H9 (cell line): ENCODE measurements around the gene RALGAPB. TPM values are rescaled to one million over a fixed set of nuclear protein-coding genes. Genes with fewer than 3 reads are reported as not detected.

Experiments used
- DNase-seq: peaks from one replicate; pipeline ENCODE4 v3.0.0-alpha.2; 2017
- H2AFZ ChIP-seq: one replicate; pipeline ENCODE4 v1.6.1; 2013; ENCODE audit warnings: mild to moderate bottlenecking, low read length, control low read depth, moderate library complexity
- H2AK5ac ChIP-seq: 2 replicates; pipeline ENCODE4 v1.6.1; 2013; ENCODE audit warnings: low read length, control low read depth, mixed read lengths; ENCODE audit not compliant: insufficient read length
- H2BK120ac ChIP-seq: one replicate; pipeline ENCODE4 v1.6.1; 2013; ENCODE audit warnings: low read depth, mild to moderate bottlenecking, low read length, control low read depth, inconsistent platforms; ENCODE audit not compliant: poor library complexity, severe bottlenecking
- H2BK12ac ChIP-seq: 2 replicates; pipeline ENCODE4 v1.6.1; 2013; ENCODE audit warnings: low read length, control low read depth, mixed read lengths, low read depth; ENCODE audit not compliant: insufficient read length
- H2BK15ac ChIP-seq: 2 replicates; pipeline ENCODE4 v1.6.1; 2013; ENCODE audit warnings: low read depth, low read length, control low read depth
- H2BK20ac ChIP-seq: one replicate; pipeline ENCODE4 v1.6.1; 2013; ENCODE audit warnings: low read depth, mild to moderate bottlenecking, low read length, control low read depth, inconsistent platforms; ENCODE audit not compliant: poor library complexity, severe bottlenecking
- H2BK5ac ChIP-seq: 2 replicates; pipeline ENCODE4 v1.6.1; 2013; ENCODE audit warnings: low read length, control low read depth, mixed read lengths; ENCODE audit not compliant: insufficient read length
- H3K14ac ChIP-seq: 2 replicates; pipeline ENCODE4 v1.6.1; 2013; ENCODE audit warnings: low read length, control low read depth; ENCODE audit not compliant: insufficient read depth
- H3K18ac ChIP-seq: 2 replicates; pipeline ENCODE4 v1.6.1; 2013; ENCODE audit warnings: low read depth, mild to moderate bottlenecking, mixed read lengths, low read length, control low read depth; ENCODE audit not compliant: insufficient read length
- H3K23ac ChIP-seq: 2 replicates; pipeline ENCODE4 v1.6.1; 2013; ENCODE audit warnings: low read length, control low read depth, mixed read lengths, low read depth; ENCODE audit not compliant: insufficient read length
- H3K23me2 ChIP-seq: 2 replicates; pipeline ENCODE4 v1.6.1; 2013; ENCODE audit warnings: low read depth, mild to moderate bottlenecking, mixed read lengths, low read length, control low read depth; ENCODE audit not compliant: insufficient read length, poor library complexity, severe bottlenecking
- H3K27ac ChIP-seq: 2 replicates; pipeline ENCODE4 v1.5.1; 2013; ENCODE audit warnings: low read length, control low read depth, mixed read lengths, low read depth; ENCODE audit not compliant: insufficient read length
- H3K27me3 ChIP-seq: 2 replicates; pipeline ENCODE4 v1.6.1; 2013; ENCODE audit warnings: low read length, control low read depth, inconsistent platforms; ENCODE audit not compliant: insufficient read depth
- H3K4ac ChIP-seq: 2 replicates; pipeline ENCODE4 v1.6.1; 2013; ENCODE audit warnings: low read depth, mild to moderate bottlenecking, control low read depth, inconsistent platforms, low read length, moderate library complexity
- H3K4me1 ChIP-seq: 2 replicates; pipeline ENCODE4 v1.6.1; 2013; ENCODE audit warnings: low read length, control low read depth, inconsistent platforms; ENCODE audit not compliant: insufficient read depth
- H3K4me2 ChIP-seq: 2 replicates; pipeline ENCODE4 v1.6.1; 2013; ENCODE audit warnings: low read length, control low read depth, mixed read lengths; ENCODE audit not compliant: insufficient read length, insufficient read depth
- H3K56ac ChIP-seq: 2 replicates; pipeline ENCODE4 v1.6.1; 2013; ENCODE audit warnings: low read depth, mild to moderate bottlenecking, mixed read lengths, low read length, control low read depth; ENCODE audit not compliant: insufficient read length
- H3K79me1 ChIP-seq: 2 replicates; pipeline ENCODE4 v1.6.1; 2013; ENCODE audit warnings: low read depth, mild to moderate bottlenecking, moderate library complexity, low read length, control low read depth, inconsistent platforms; ENCODE audit not compliant: insufficient read depth, poor library complexity, severe bottlenecking
- H3K79me2 ChIP-seq: 2 replicates; pipeline ENCODE4 v1.6.1; 2013; ENCODE audit warnings: low read length, control low read depth, inconsistent platforms; ENCODE audit not compliant: insufficient read depth
- H3K9ac ChIP-seq: 2 replicates; pipeline ENCODE4 v1.6.1; 2013; ENCODE audit warnings: low read length, control low read depth, mixed read lengths; ENCODE audit not compliant: insufficient read length; ENCODE audit errors: extremely low read depth
- H3K9me3 ChIP-seq: one replicate; pipeline ENCODE4 v1.6.1; 2013; ENCODE audit warnings: low read depth, low read length, inconsistent platforms; ENCODE audit not compliant: control insufficient read depth
- H3T11ph ChIP-seq: one replicate; pipeline ENCODE4 v1.6.1; 2013; ENCODE audit warnings: mild to moderate bottlenecking, low read length, control low read depth, inconsistent platforms
- H4K20me1 ChIP-seq: one replicate; pipeline ENCODE4 v1.6.1; 2013; ENCODE audit not compliant: control insufficient read depth, insufficient read length, insufficient read depth
- H4K5ac ChIP-seq: 2 replicates; pipeline ENCODE4 v1.6.1; 2013; ENCODE audit warnings: low read depth, mild to moderate bottlenecking, mixed read lengths, low read length, control low read depth; ENCODE audit not compliant: insufficient read length
- H4K8ac ChIP-seq: replicated peaks from 2 replicates; pipeline ENCODE4 v1.6.1; 2013; ENCODE audit warnings: low read length, control low read depth, mixed read lengths, low read depth; ENCODE audit not compliant: insufficient read length
- H4K91ac ChIP-seq: 2 replicates; pipeline ENCODE4 v1.6.1; 2013; ENCODE audit warnings: low read depth, mild to moderate bottlenecking, moderate library complexity, mixed read lengths, low read length, control low read depth; ENCODE audit not compliant: insufficient read length
- H3K27ac Mint-ChIP-seq, 3 experiments: 2 replicates in 2 of 3; 3 replicates in 1 of 3; pipeline ENCODE4 v1.8.0; 2020 to 2021; ENCODE audit warnings: mixed read lengths in 3 of 3, mild to moderate bottlenecking in 1 of 3, moderate library complexity in 1 of 3
- H3K27me3 Mint-ChIP-seq: 2 replicates; pipeline ENCODE4 v1.8.0; 2021; ENCODE audit warnings: low read depth, mild to moderate bottlenecking, moderate library complexity, mixed read lengths
- H3K36me3 Mint-ChIP-seq, 3 experiments: 2 replicates in 2 of 3; 3 replicates in 1 of 3; pipeline ENCODE4 v1.8.0; 2020 to 2021; ENCODE audit warnings: low read depth in 3 of 3, mixed read lengths in 3 of 3; ENCODE audit not compliant: insufficient read depth in 1 of 3
- H3K4me1 Mint-ChIP-seq, 2 experiments: 2 replicates each; pipeline ENCODE4 v1.8.0; 2020; ENCODE audit warnings: mixed read lengths in 2 of 2
- H3K4me3 Mint-ChIP-seq, 2 experiments: 2 replicates in 1 of 2; 3 replicates in 1 of 2; pipeline ENCODE4 v1.8.0; 2020 to 2021; ENCODE audit warnings: mild to moderate bottlenecking in 2 of 2, mixed read lengths in 2 of 2, moderate library complexity in 1 of 2
- H3K9me3 Mint-ChIP-seq, 2 experiments: 2 replicates in 1 of 2; 3 replicates in 1 of 2; pipeline ENCODE4 v1.8.0; 2020; ENCODE audit warnings: mild to moderate bottlenecking in 2 of 2, mixed read lengths in 2 of 2, moderate library complexity in 1 of 2
- CTCF ChIP-seq: fragments of 200-600 bp; sonication (generic); conservative IDR thresholded peaks from 3 replicates; pipeline ENCODE4 v1.8.0; 2021; ENCODE audit warnings: antibody characterized with exemption, mild to moderate bottlenecking
- total RNA-seq: library from RNA; stranded (reverse); gene quantifications from 2 replicates; pipeline ENCODE4 v1.2.1, GENCODE V29; 2021

Gene RALGAPB
- total RNA-seq, 1 experiment from 2014 or later: 28.5 TPM

GRCh38 chr20:38625896-38626295 lies 153.3 kb downstream of the RALGAPB start:
- no peak overlapping the region for H2BK12ac ChIP-seq
- no peaks in the 10 kb centered on the region; a peak in 3 of 7 replicates for H3K36me3 Mint-ChIP-seq
- no peak overlapping the region for H3K4me3 Mint-ChIP-seq
- H4K91ac ChIP-seq: no peak overlapping the region
- H2BK15ac ChIP-seq: no peak overlapping the region
- H3K23ac ChIP-seq: no peak overlapping the region
- H3K27me3 ChIP-seq: no peaks in the 10 kb centered on the region
- no peak overlapping the region for H3T11ph ChIP-seq
- H3K9me3 Mint-ChIP-seq: no peaks in the 10 kb centered on the region
- no peak overlapping the region for H4K5ac ChIP-seq
- no peak overlapping the region for H3K27ac ChIP-seq
- H4K8ac ChIP-seq: no peak overlapping the region
- no peaks in the 10 kb centered on the region; the same call in 1 of the 2 replicates for H3K4me1 ChIP-seq
- DNase-seq: no peak
- no peak overlapping the region for H2BK20ac ChIP-seq
- H3K27ac Mint-ChIP-seq: no peak overlapping the region
- no peak overlapping the region for H2BK5ac ChIP-seq
- no peak for TF ChIP-seq CTCF
- no peak overlapping the region for H3K4ac ChIP-seq
- H3K23me2 ChIP-seq: no peaks in the 10 kb centered on the region
- H3K4me2 ChIP-seq: no peak overlapping the region
- no peak overlapping the region for H3K56ac ChIP-seq
- H4K20me1 ChIP-seq: no peaks in the 10 kb centered on the region
- H3K9me3 ChIP-seq: no peaks in the 10 kb centered on the region
- peaks cover 13 to 14% of the 10 kb centered on the region in 2 experiments; a peak in 3 of 4 replicates for H3K4me1 Mint-ChIP-seq
- no peak overlapping the region for H2BK120ac ChIP-seq
- no peak overlapping the region for H3K14ac ChIP-seq
- no peak overlapping the region for H3K18ac ChIP-seq
- H3K27me3 Mint-ChIP-seq: peaks cover 2% of the 10 kb centered on the region; the same call in 1 of the 2 replicates
- H3K9ac ChIP-seq: no peak overlapping the region
- no peak overlapping the region for H2AFZ ChIP-seq
- no peak overlapping the region for H2AK5ac ChIP-seq
- H3K79me1 ChIP-seq: no peaks in the 10 kb centered on the region
- H3K79me2 ChIP-seq: no peaks in the 10 kb centered on the region
